Spleen (tissue), 11 donors: ENCODE data around the gene NACAD. TPM values are rescaled to one million over a fixed set of nuclear protein-coding genes. Genes with fewer than 3 reads are reported as not detected.

Experiments used
- DNase-seq: peaks from one replicate; pipeline ENCODE4 v3.0.0-alpha.2; 2020
- H3K27ac ChIP-seq, 8 donors: fragments of 200-600 bp; sonication (generic) in 7 of 8; 1 replicate in 4 of 8; 2 replicates in 4 of 8; pipeline versions ENCODE4 v1.5.0 to v1.8.0; 2016 to 2021; ENCODE audit warnings: inconsistent platforms in 4 of 8, mild to moderate bottlenecking in 4 of 8, moderate library complexity in 1 of 8
- H3K27me3 ChIP-seq, 7 donors: fragments of 200-600 bp; sonication (generic) in 6 of 7; replicated peaks in 1 of 7; 1 replicate in 4 of 7; 2 replicates in 3 of 7; pipeline versions ENCODE4 v1.5.0 to v1.8.0; 2016 to 2021; ENCODE audit warnings: inconsistent platforms in 3 of 7, mild to moderate bottlenecking in 1 of 7
- H3K36me3 ChIP-seq, 6 donors: fragments of 200-600 bp; sonication (generic) in 5 of 6; 1 replicate in 4 of 6; 2 replicates in 2 of 6; pipeline versions ENCODE4 v1.5.0 to v1.8.0; 2016 to 2021; ENCODE audit warnings: inconsistent platforms in 2 of 6
- H3K4me1 ChIP-seq, 6 donors: fragments of 200-600 bp; sonication (generic) in 5 of 6; 1 replicate in 3 of 6; 2 replicates in 3 of 6; pipeline versions ENCODE4 v1.5.0 to v1.8.0; 2016 to 2021; ENCODE audit warnings: inconsistent platforms in 3 of 6
- H3K4me3 ChIP-seq, 8 donors: fragments of 200-600 bp; sonication (generic) in 7 of 8; 1 replicate in 4 of 8; 2 replicates in 4 of 8; pipeline versions ENCODE4 v1.5.0 to v1.8.0; 2016 to 2021; ENCODE audit warnings: inconsistent platforms in 4 of 8, mild to moderate bottlenecking in 4 of 8, moderate library complexity in 2 of 8
- H3K9me3 ChIP-seq, 8 donors: fragments of 200-600 bp; sonication (generic) in 7 of 8; 1 replicate in 4 of 8; 2 replicates in 4 of 8; pipeline versions ENCODE4 v1.5.0 to v1.8.0; 2016 to 2021; ENCODE audit warnings: inconsistent platforms in 4 of 8
- POLR2A ChIP-seq, 3 donors: fragments of 450-650 bp; IDR thresholded peaks; one replicate each; pipeline ENCODE4 v1.5.1; 2017; ENCODE audit warnings: antibody characterized with exemption in 3 of 3, mild to moderate bottlenecking in 1 of 3
- POLR2AphosphoS5 ChIP-seq, 3 donors: sonication (generic); formaldehyde crosslinking; IDR thresholded peaks; one replicate each; pipeline ENCODE4 v1.5.1; 2017; ENCODE audit warnings: antibody characterized with exemption in 3 of 3
- WGBS, 5 donors: extraction: QIAGEN DNeasy Blood & Tissue Kit in 3 of 5; methylation state at CpG; one replicate each; pipeline versions ENCODE4 v1.1.5 to v1.1.7; 2013 to 2018; 5-methylcytosine and 5-hydroxymethylcytosine counted together
- intact Hi-C: fragments of 100-400 bp; cut with DNase I; formaldehyde crosslinking; loops from one replicate; pipeline ENCODE4 v1.15.0; 2023; ENCODE audit warnings: low total_unique reads
- polyA plus RNA-seq, 3 donors: library from polyadenylated mRNA; stranded (reverse); fragments of 200-250 nt; gene quantifications; one replicate each; pipeline ENCODE4 v1.2.1, GENCODE V29; 2013
- total RNA-seq, 7 donors: library from RNA; depleted of rRNA in 3 of 7; stranded (reverse); fragments of >200 nt in 3 of 7; fragmentation: NEBNext Ultra II Directional in 4 of 7; extraction: Animal tissue kit (Norgen Biotek cat#: 25700) in 4 of 7; gene quantifications; one replicate each; pipeline versions ENCODE4 v1.1.0 to v1.2.1, GENCODE V29; 2016 to 2021
- TF ChIP-seq, protein P1 (sequence below), 11 experiments: fragments of 200-600 bp in 7 of 11; fragments of 450-650 bp in 4 of 11; sonication (generic) in 4 of 11; IDR thresholded peaks in 8 of 11; conservative IDR thresholded peaks in 3 of 11; 1 replicate in 7 of 11; 2 replicates in 4 of 11; pipeline versions ENCODE4 v1.4.0 to v1.8.0; 2016 to 2021; ENCODE audit warnings: antibody characterized with exemption in 11 of 11, inconsistent platforms in 4 of 11, mild to moderate bottlenecking in 1 of 11
- donor health status: healthy with polysubstance abuse.
- donor health status: DM: no; HTN: no; CAD: no; lungs with moderate emphysema.
- donor health status: DM: no; HTN: no; CAD: no.
- donor health status: Bipolar disorder and iron deficiency.
- donor health status: healthy.
- donor health status: DM: no; HTN: no; CAD: no.
- donor health status: DM: yes; HTN: yes; CAD: no.

NACAD gene
- total and polyA plus RNA-seq, 10 donors, result 0.30 to 6.2 (median 1.7) TPM

DNA sequence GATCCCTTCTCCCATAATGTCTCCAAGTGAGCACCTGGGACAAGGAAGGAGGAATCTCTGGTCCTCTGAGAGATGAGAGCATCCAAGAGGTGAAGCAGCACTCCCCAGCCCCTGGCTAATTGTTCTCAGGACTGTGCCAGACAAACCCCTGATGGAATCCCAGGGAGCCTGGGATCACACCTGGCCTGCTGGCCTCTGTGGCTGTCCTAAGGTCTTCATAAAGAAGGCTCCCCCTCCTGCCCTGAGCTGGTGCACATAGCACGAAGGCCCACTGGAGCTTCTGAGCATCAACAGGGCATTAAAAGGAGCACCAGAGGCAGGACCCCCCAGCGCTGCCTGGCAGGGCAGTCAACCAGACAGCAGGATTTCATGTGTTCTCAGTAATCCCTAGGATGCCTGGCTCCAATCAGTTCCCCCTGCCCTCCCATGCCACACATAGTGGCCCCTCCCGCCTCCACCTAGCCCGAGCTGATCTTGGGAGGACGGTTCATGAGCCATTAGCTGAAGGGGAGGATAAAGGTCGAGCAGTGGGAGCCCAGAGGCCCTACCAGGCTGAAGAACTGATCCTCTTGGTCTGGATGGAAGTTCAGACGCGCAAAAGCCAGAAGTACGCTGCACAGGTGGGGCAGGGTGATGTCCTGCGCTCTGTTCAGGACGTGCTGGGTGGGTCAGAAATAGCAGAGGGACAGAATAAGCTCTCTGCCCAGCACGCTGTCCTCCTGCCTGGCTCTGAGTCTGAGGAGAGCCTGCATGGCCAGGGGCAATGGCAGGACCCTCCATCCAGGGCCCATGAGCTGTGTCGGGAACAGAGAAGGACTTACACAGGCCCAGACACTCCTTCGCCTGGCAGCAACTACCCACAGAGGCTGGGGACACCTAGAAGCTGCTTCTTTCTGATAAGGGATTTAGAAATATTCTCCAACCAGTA is 14.3 kb upstream of the NACAD start:
- DNase-seq, result no peak
- Histone ChIP-seq H3K4me1 (peaks cover 10 to 34% (median 18%) of the 10 kb centered on the region in 6 donors), H3K4me3 (no peak overlapping the region), H3K27me3 (no peaks in the 10 kb centered on the region), H3K36me3 (peaks cover 27 to 100% (median 96%) of the 10 kb centered on the region in 6 donors), H3K9me3 (no peaks in the 10 kb centered on the region), H3K27ac (no peak overlapping the region)
- intact Hi-C loops, result no loop called here
- WGBS, 5 donors, result 87 to 96% (median 90%) methylated on average over 10 to 14 of the region's 14 CpGs
- TF ChIP-seq POLR2A (IDR thresholded peaks at IDR 0.05) (no peak), POLR2AphosphoS5 (IDR thresholded peaks at IDR 0.05) (no peak)
- TF ChIP-seq, protein P1, sequence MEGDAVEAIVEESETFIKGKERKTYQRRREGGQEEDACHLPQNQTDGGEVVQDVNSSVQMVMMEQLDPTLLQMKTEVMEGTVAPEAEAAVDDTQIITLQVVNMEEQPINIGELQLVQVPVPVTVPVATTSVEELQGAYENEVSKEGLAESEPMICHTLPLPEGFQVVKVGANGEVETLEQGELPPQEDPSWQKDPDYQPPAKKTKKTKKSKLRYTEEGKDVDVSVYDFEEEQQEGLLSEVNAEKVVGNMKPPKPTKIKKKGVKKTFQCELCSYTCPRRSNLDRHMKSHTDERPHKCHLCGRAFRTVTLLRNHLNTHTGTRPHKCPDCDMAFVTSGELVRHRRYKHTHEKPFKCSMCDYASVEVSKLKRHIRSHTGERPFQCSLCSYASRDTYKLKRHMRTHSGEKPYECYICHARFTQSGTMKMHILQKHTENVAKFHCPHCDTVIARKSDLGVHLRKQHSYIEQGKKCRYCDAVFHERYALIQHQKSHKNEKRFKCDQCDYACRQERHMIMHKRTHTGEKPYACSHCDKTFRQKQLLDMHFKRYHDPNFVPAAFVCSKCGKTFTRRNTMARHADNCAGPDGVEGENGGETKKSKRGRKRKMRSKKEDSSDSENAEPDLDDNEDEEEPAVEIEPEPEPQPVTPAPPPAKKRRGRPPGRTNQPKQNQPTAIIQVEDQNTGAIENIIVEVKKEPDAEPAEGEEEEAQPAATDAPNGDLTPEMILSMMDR (IDR thresholded peaks at IDR 0.05 in 8 of 11, conservative IDR thresholded peaks at IDR 0.05 in 3 of 11), result no peak

DNA sequence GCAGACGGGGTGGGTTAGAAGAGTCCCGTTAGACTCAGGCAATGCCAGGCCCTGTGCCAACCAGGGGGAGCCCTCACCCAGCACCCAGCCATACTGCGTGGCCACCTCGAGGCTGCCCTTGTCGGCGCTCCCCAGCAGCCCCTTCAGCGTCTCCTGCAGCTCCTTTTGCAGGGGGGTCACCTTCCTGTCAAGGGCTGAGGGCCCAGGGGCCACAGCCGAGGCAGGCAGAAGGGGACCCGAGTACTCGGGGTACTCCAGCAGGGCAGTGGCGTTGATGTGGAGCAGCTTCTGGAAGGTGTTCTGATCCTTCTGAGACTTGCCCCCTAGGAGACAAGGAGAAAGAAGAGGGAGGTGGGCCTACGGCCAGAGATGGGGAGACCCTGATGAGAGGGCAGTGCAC is 13.0 kb upstream of the NACAD start:
- no peak overlapping the region for H3K4me3 ChIP-seq
- H3K4me1 ChIP-seq, result peaks cover 0 to 21% (median 6%) of the 10 kb centered on the region in 6 donors
- 90 to 96% (median 94%) methylated on average over 5 to 12 of the region's 12 CpGs for WGBS, 5 donors
- intact Hi-C loops, result no loop called here
- H3K27ac ChIP-seq, result no peak overlapping the region
- no peaks in the 10 kb centered on the region for H3K9me3 ChIP-seq
- H3K27me3 ChIP-seq, result no peaks in the 10 kb centered on the region
- peak in 1 of 3 donors; percentile 24 for TF ChIP-seq POLR2AphosphoS5 (IDR thresholded peaks at IDR 0.05)
- no peak for TF ChIP-seq POLR2A (IDR thresholded peaks at IDR 0.05)
- TF ChIP-seq, protein P1 (IDR thresholded peaks at IDR 0.05 in 8 of 11, conservative IDR thresholded peaks at IDR 0.05 in 3 of 11), result no peak
- DNase-seq, result no peak
- peaks cover 27 to 94% (median 86%) of the 10 kb centered on the region in 6 donors for H3K36me3 ChIP-seq

DNA sequence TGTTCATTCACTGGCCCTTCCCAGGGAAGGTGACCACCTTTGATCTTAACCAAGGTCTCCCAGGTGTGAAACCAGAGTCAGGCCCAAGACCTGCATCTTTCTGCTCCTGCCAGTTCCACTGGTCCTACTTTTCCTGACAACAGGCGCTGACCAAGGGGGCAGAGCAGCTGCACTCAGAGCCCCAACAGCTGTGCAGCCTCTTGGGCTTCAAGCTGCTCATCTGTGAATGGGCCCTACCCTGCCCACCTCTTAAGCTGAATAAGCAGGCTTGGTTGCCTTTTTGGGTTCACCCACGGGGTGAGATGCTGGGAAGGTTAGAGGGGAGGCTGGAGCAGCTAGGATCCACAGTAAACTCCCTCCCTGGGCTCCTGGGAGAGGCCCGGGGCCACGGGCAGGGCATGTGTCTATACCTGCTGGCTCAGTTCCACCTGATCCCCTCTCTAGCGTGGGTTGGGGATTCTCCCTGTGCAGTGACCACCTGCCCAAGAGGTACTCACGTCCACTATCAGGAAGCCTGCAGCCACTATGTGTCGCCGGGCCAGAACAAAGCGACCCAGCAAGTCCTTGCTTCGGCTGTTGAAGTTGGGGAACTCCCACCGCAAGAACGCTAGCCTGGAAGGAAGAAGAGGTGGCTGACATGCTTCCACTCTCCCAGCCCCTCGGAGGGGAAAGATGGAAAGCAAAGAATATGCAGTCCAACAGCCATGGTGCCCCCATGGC is 12.2 kb upstream of the NACAD start:
- no peak for TF ChIP-seq POLR2A (IDR thresholded peaks at IDR 0.05)
- TF ChIP-seq, protein P1 (IDR thresholded peaks at IDR 0.05 in 8 of 11, conservative IDR thresholded peaks at IDR 0.05 in 3 of 11), result no peak
- TF ChIP-seq POLR2AphosphoS5 (IDR thresholded peaks at IDR 0.05), result no peak
- Histone ChIP-seq H3K36me3 (peaks cover 26 to 86% (median 78%) of the 10 kb centered on the region in 6 donors), H3K9me3 (no peaks in the 10 kb centered on the region), H3K27me3 (no peaks in the 10 kb centered on the region), H3K27ac (no peak overlapping the region), H3K4me1 (peaks cover 0 to 13% (median 0%) of the 10 kb centered on the region in 6 donors), H3K4me3 (no peak overlapping the region)
- peak; percentile 31 for DNase-seq
- intact Hi-C loops, result no loop called here
- 91 to 96% (median 93%) methylated on average over 7 to 13 of the region's 13 CpGs for WGBS, 5 donors
